Breast epithelium (tissue), 3 donors: ENCODE results near the gene OR51E1.

Experiments used
- POLR2A ChIP-seq: fragments of 450-650 bp; IDR thresholded peaks from one replicate; pipeline ENCODE4 v1.6.1; 2016; ENCODE audit warnings: antibody characterized with exemption, mild to moderate bottlenecking, moderate library complexity
- TF ChIP-seq, protein P1 (sequence below), 3 donors: fragments of 450-650 bp; IDR thresholded peaks; one replicate each; pipeline ENCODE4 v1.5.1; 2016 to 2017; ENCODE audit warnings: antibody characterized with exemption in 3 of 3, mild to moderate bottlenecking in 3 of 3, moderate library complexity in 3 of 3

DNA sequence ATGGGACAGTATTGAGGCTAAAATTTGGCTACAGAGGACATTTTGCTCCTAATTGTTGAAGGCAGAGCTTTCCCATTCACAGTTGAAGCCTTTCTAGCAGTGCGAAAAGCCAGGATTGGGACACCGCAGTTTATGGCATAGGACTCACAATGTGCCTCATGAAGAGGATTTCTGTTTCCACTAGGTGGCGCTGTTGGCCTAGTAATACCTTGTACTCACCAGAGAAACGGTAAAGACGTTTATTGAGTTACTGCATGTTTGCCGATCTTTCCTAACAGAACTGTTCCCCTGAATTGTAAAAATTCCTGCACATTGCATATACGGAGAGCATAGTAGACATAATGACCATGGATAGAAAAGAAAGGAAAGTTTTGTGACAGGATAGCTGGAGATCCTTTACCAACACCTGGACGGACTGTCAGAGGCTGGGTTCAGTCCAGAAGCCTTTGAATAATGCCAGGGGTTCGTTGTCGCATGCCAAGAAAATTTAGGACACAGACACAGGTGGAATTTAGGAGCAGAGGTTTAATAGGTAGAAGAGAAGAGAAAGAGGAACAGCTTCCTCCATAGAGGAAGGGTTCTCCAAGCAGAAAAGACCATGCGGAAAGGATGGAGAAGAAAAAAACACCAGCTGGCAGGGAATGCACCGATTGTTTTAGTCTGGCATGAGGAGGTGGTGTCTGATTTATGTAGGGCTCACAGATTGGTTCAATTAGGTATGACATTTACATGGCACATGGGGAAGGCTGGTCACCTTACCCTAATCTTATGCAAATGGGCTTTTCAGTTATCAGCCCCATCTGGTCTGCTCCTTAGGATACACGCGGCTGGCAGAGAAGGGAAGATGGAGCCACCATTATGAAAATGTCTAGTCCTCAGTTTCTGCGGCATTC, 17.3 kb upstream of the OR51E1 start:
- TF ChIP-seq POLR2A = no peak
- TF ChIP-seq, protein P1, sequence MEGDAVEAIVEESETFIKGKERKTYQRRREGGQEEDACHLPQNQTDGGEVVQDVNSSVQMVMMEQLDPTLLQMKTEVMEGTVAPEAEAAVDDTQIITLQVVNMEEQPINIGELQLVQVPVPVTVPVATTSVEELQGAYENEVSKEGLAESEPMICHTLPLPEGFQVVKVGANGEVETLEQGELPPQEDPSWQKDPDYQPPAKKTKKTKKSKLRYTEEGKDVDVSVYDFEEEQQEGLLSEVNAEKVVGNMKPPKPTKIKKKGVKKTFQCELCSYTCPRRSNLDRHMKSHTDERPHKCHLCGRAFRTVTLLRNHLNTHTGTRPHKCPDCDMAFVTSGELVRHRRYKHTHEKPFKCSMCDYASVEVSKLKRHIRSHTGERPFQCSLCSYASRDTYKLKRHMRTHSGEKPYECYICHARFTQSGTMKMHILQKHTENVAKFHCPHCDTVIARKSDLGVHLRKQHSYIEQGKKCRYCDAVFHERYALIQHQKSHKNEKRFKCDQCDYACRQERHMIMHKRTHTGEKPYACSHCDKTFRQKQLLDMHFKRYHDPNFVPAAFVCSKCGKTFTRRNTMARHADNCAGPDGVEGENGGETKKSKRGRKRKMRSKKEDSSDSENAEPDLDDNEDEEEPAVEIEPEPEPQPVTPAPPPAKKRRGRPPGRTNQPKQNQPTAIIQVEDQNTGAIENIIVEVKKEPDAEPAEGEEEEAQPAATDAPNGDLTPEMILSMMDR (IDR thresholded peaks at IDR 0.05) = peak; percentile 17 to 43 (median 28)
